ENCODE results near the gene CEMIP.

The CEMIP gene, protein sequence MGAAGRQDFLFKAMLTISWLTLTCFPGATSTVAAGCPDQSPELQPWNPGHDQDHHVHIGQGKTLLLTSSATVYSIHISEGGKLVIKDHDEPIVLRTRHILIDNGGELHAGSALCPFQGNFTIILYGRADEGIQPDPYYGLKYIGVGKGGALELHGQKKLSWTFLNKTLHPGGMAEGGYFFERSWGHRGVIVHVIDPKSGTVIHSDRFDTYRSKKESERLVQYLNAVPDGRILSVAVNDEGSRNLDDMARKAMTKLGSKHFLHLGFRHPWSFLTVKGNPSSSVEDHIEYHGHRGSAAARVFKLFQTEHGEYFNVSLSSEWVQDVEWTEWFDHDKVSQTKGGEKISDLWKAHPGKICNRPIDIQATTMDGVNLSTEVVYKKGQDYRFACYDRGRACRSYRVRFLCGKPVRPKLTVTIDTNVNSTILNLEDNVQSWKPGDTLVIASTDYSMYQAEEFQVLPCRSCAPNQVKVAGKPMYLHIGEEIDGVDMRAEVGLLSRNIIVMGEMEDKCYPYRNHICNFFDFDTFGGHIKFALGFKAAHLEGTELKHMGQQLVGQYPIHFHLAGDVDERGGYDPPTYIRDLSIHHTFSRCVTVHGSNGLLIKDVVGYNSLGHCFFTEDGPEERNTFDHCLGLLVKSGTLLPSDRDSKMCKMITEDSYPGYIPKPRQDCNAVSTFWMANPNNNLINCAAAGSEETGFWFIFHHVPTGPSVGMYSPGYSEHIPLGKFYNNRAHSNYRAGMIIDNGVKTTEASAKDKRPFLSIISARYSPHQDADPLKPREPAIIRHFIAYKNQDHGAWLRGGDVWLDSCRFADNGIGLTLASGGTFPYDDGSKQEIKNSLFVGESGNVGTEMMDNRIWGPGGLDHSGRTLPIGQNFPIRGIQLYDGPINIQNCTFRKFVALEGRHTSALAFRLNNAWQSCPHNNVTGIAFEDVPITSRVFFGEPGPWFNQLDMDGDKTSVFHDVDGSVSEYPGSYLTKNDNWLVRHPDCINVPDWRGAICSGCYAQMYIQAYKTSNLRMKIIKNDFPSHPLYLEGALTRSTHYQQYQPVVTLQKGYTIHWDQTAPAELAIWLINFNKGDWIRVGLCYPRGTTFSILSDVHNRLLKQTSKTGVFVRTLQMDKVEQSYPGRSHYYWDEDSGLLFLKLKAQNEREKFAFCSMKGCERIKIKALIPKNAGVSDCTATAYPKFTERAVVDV (N-terminal part only)

GRCh38 chr15:80778964-80779657 is at the start of gene CEMIP:
Gene CEMIP, plus strand, starts transcription at chr15:80779370. Its CDS starts 94,510 bp downstream, at chr15:80873880.
- peak within 1 kb of the TSS; percentile 68 for H3K4me3 ChIP-seq (ENCODE audit: low read depth, low read length)
- TF ChIP-seq, protein P1, sequence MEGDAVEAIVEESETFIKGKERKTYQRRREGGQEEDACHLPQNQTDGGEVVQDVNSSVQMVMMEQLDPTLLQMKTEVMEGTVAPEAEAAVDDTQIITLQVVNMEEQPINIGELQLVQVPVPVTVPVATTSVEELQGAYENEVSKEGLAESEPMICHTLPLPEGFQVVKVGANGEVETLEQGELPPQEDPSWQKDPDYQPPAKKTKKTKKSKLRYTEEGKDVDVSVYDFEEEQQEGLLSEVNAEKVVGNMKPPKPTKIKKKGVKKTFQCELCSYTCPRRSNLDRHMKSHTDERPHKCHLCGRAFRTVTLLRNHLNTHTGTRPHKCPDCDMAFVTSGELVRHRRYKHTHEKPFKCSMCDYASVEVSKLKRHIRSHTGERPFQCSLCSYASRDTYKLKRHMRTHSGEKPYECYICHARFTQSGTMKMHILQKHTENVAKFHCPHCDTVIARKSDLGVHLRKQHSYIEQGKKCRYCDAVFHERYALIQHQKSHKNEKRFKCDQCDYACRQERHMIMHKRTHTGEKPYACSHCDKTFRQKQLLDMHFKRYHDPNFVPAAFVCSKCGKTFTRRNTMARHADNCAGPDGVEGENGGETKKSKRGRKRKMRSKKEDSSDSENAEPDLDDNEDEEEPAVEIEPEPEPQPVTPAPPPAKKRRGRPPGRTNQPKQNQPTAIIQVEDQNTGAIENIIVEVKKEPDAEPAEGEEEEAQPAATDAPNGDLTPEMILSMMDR (conservative IDR thresholded peaks at IDR 0.05; ENCODE audit: low read depth, low read length) = peak; percentile 62
- DNase-seq (ENCODE audit: low read depth) = peak; percentile 90

DNA sequence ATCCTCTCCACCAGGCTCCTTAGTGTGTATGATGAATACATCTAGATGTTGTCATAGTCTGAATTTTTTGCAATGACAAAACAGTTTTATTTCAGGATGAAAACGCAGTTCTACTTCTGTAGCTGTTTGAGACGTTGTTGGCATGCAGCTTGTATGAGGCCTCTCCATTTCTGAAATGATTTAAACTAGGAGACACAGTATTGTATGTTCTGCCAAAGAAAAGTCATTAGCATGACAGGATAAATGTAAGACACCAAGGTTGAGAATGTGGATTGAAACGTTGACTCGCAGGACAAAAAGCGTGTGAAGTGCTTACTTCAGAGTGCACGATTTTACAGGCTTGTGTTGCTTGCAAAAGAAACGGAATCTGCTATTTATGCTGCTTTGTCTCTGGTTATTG is 48.8 kb upstream of the CEMIP start:
- DNase-seq (ENCODE audit: low read depth) = no peak
- TF ChIP-seq, protein P1 (conservative IDR thresholded peaks at IDR 0.05; ENCODE audit: low read depth, low read length) = no peak
- no peak overlapping the region for H3K4me3 ChIP-seq (ENCODE audit: low read depth, low read length)

DNA sequence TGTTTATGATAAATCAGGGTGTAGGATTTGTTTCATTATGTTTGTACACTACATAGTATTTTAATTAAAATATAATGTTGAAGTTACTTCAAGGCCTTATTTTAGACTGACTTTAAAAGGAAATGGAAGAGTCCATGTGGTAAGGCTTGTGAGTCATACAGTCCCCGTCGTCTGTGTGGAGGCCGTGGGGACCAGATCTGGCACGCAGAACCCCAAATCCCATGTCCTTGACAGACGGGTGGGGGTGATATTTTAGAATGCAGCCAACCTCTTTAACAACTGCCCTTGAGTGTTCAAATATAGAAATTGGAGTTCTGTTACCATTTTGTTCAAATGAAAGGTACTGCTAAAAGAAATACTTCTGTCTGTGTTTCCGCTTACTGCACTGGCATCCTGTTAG is 48.2 kb upstream of the CEMIP start:
- no peak for DNase-seq (ENCODE audit: low read depth)
- no peak overlapping the region for H3K4me3 ChIP-seq (ENCODE audit: low read depth, low read length)
- TF ChIP-seq, protein P1 (conservative IDR thresholded peaks at IDR 0.05; ENCODE audit: low read depth, low read length) = no peak

GRCh38 chr15:80732167-80732566 is 47.0 kb upstream of the CEMIP start:
- H3K4me3 ChIP-seq (ENCODE audit: low read depth, low read length) = no peak overlapping the region
- no peak for DNase-seq (ENCODE audit: low read depth)
- TF ChIP-seq, protein P1 (conservative IDR thresholded peaks at IDR 0.05; ENCODE audit: low read depth, low read length) = no peak

DNA sequence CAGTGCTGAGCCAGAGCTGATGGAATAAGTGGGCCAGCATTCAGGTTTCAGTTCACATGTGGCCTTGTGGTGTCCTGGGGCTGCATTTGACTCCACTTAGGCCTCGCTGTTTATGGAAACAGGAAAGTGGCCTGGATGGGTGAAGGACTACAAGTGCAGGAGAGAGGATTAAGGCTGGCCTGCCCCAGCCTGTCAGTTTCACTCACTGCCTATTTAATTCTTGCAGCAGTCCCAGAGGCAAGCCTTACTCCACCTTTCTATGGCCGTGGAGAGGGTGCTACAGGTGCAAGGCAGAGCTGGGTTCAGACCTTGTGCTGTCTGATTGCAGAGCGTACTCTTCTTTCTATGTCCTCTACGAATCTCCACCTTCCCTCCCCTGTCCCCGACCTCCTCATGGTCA is 46.4 kb upstream of the CEMIP start:
- no peak for DNase-seq (ENCODE audit: low read depth)
- TF ChIP-seq, protein P1 (conservative IDR thresholded peaks at IDR 0.05; ENCODE audit: low read depth, low read length) = no peak
- H3K4me3 ChIP-seq (ENCODE audit: low read depth, low read length) = no peak overlapping the region

DNA sequence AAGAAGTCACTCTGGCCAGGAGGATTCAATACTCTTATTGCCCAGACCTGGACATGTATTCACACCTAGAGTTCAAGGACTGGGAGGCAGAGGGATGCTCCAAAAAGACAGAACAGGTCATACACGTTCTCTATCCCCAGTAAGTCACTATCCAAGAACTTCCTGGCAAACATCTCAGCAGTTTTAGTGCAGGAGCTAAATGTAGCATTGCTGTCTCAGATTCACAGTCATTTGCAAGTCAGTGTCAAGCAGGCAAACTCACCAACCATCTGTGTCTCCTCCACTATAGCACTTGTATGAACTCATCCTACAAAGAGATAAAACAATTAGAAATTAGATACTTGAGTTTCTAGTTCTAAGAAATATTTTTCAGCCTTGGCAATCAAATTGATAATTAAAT is 45.7 kb upstream of the CEMIP start:
- TF ChIP-seq, protein P1 (conservative IDR thresholded peaks at IDR 0.05; ENCODE audit: low read depth, low read length) = no peak
- no peak for DNase-seq (ENCODE audit: low read depth)

More for the DNA sequence above, 45.7 kb upstream of the CEMIP start:
- no peak overlapping the region for H3K4me3 ChIP-seq (ENCODE audit: low read depth, low read length)
